ENCODE data around the gene CXCL16. TPM values are rescaled to one million over a fixed set of nuclear protein-coding genes. Genes with fewer than 3 reads are reported as not detected.

Gene CXCL16
- total RNA-seq, 1 experiment from 2014 or later, result 44.8 TPM

DNA sequence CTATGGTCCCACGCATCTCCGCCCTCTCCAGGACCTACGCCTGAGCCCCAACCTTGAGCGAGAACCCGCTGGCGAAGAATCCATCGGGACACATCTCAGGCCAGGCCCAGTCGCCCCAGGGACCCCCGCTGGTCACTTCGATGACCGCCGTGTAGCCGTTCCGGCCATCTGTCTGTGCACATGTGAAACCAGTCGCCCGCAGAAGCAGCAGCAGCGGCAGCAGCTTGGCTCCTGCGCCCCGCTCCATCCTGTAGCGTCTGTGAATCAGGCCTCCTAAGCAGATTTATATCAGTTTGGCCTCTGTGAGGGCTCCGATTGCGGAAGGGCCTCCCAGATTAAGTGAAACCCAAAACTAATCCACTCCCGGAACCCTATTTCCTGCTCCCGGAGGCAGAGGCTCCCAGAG lies 46.4 kb upstream of the CXCL16 start, which contains the start of gene VMO1:
Gene VMO1 (minus strand): TSS at position 259 of the 406 bp plus-strand sequence. CDS start 12 bp downstream, at position 247.
- no TSS peak for BruUV-seq (replicated peaks)
- Histone ChIP-seq H3K9me3 (ENCODE audit: control insufficient read depth in 1 of 2, insufficient read depth in 1 of 2, low read depth in 1 of 2, low read length in 2 of 2) (no peaks in the 10 kb centered on the region), H3K36me3 (ENCODE audit: control insufficient read depth in 1 of 2, insufficient read depth in 2 of 2, low read length in 2 of 2) (no peaks in the 10 kb centered on the region), H3K4me1 (ENCODE audit: control insufficient read depth in 1 of 2, insufficient read depth in 2 of 2, low read length in 2 of 2) (peaks cover 24 to 36% of the 10 kb centered on the region in 2 experiments), H3K79me2 (ENCODE audit: insufficient read depth, low read length) (peaks cover 8% of the 10 kb centered on the region; the same call in 1 of the 2 replicates), H3K9ac (ENCODE audit: low read length) (no peak within 1 kb of the TSS), H3K4me2 (ENCODE audit: low read length) (no peak within 1 kb of the TSS), H4K20me1 (ENCODE audit: insufficient read depth) (no peaks in the 10 kb centered on the region), H2AFZ (ENCODE audit: low read depth, low read length, poor library complexity, severe bottlenecking) (no peak within 1 kb of the TSS), H3K9me2 (ENCODE audit: insufficient read depth) (no peaks in the 10 kb centered on the region), H3K27me3 (ENCODE audit: insufficient read depth, low read length) (no peaks in the 10 kb centered on the region), H3K27ac (ENCODE audit: low read depth, low read length) (peak within 1 kb of the TSS; percentile 22; the same call in 1 of the 2 replicates), H3K4me3 (replicated peaks in 1 of 2; ENCODE audit: low read depth in 1 of 2, low read length in 2 of 2) (no peak within 1 kb of the TSS)
- ChIA-PET RAD21 (ENCODE audit: low non-redundant PET in 1 of 2, low total read pairs in 2 of 2, uncharacterized antibody in 2 of 2, unreplicated experiment in 2 of 2) (no interaction called here), POLR2A (no interaction called here), CTCF (no interaction called here)
- intact Hi-C loops (cut with micrococcal nuclease), result no loop called here
- TF ChIP-seq YY1 (IDR thresholded peaks at IDR 0.05; ENCODE audit: extremely low read depth, insufficient replicate concordance, low read depth, low read length) (no peak), SIN3A (IDR thresholded peaks at IDR 0.05; ENCODE audit: low read depth) (no peak), EGR1 (IDR thresholded peaks at IDR 0.05; ENCODE audit: low read depth) (no peak)
- TF ChIP-seq, protein P1, sequence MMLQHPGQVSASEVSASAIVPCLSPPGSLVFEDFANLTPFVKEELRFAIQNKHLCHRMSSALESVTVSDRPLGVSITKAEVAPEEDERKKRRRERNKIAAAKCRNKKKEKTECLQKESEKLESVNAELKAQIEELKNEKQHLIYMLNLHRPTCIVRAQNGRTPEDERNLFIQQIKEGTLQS (IDR thresholded peaks at IDR 0.05), result no peak
- TF ChIP-seq, protein P2, sequence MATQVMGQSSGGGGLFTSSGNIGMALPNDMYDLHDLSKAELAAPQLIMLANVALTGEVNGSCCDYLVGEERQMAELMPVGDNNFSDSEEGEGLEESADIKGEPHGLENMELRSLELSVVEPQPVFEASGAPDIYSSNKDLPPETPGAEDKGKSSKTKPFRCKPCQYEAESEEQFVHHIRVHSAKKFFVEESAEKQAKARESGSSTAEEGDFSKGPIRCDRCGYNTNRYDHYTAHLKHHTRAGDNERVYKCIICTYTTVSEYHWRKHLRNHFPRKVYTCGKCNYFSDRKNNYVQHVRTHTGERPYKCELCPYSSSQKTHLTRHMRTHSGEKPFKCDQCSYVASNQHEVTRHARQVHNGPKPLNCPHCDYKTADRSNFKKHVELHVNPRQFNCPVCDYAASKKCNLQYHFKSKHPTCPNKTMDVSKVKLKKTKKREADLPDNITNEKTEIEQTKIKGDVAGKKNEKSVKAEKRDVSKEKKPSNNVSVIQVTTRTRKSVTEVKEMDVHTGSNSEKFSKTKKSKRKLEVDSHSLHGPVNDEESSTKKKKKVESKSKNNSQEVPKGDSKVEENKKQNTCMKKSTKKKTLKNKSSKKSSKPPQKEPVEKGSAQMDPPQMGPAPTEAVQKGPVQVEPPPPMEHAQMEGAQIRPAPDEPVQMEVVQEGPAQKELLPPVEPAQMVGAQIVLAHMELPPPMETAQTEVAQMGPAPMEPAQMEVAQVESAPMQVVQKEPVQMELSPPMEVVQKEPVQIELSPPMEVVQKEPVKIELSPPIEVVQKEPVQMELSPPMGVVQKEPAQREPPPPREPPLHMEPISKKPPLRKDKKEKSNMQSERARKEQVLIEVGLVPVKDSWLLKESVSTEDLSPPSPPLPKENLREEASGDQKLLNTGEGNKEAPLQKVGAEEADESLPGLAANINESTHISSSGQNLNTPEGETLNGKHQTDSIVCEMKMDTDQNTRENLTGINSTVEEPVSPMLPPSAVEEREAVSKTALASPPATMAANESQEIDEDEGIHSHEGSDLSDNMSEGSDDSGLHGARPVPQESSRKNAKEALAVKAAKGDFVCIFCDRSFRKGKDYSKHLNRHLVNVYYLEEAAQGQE (IDR thresholded peaks at IDR 0.05; ENCODE audit: low read depth), result no peak
- TF ChIP-seq, protein P3, sequence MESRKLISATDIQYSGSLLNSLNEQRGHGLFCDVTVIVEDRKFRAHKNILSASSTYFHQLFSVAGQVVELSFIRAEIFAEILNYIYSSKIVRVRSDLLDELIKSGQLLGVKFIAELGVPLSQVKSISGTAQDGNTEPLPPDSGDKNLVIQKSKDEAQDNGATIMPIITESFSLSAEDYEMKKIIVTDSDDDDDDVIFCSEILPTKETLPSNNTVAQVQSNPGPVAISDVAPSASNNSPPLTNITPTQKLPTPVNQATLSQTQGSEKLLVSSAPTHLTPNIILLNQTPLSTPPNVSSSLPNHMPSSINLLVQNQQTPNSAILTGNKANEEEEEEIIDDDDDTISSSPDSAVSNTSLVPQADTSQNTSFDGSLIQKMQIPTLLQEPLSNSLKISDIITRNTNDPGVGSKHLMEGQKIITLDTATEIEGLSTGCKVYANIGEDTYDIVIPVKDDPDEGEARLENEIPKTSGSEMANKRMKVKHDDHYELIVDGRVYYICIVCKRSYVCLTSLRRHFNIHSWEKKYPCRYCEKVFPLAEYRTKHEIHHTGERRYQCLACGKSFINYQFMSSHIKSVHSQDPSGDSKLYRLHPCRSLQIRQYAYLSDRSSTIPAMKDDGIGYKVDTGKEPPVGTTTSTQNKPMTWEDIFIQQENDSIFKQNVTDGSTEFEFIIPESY (IDR thresholded peaks at IDR 0.05; ENCODE audit: extremely low read depth, insufficient replicate concordance, low read length), result no peak
- ATAC-seq (no peak), DNase-seq (ENCODE audit: low read depth, low spot score) (no peak)
